Kidney epithelial cell (primary cell): ENCODE measurements around the gene SMYD2. TPM values are rescaled to one million over a fixed set of nuclear protein-coding genes. Genes with fewer than 3 reads are reported as not detected.

Experiments
- DNase-seq: peaks from one replicate; pipeline ENCODE4 v3.0.0-alpha.2; 2010; ENCODE audit warnings: low read depth
- H3K27me3 ChIP-seq: 2 replicates; pipeline ENCODE4 v1.6.0; 2011; ENCODE audit warnings: low read length; ENCODE audit not compliant: control insufficient read depth, insufficient read depth
- H3K36me3 ChIP-seq: 2 replicates; pipeline ENCODE4 v1.5.1; 2011; ENCODE audit warnings: low read length; ENCODE audit not compliant: control insufficient read depth, insufficient read depth
- H3K4me3 ChIP-seq: 2 replicates; pipeline ENCODE4 v1.5.1; 2011; ENCODE audit warnings: low read depth, mild to moderate bottlenecking, control low read depth, low read length
- total RNA-seq: library from RNA; depleted of rRNA; stranded (reverse); fragments of >200 nt; gene quantifications from 2 replicates; pipeline ENCODE4 v1.2.3, GENCODE V29; 2015
- TF ChIP-seq, protein P1 (sequence below): IDR thresholded peaks from 2 replicates; pipeline ENCODE4 v1.5.1; 2011; ENCODE audit warnings: mild to moderate bottlenecking, moderate library complexity, low read length, control low read depth, inconsistent platforms; ENCODE audit not compliant: insufficient read depth, poor library complexity, severe bottlenecking

Gene SMYD2
- total RNA-seq, 1 donor from 2014 or later, result 54.7 TPM

DNA sequence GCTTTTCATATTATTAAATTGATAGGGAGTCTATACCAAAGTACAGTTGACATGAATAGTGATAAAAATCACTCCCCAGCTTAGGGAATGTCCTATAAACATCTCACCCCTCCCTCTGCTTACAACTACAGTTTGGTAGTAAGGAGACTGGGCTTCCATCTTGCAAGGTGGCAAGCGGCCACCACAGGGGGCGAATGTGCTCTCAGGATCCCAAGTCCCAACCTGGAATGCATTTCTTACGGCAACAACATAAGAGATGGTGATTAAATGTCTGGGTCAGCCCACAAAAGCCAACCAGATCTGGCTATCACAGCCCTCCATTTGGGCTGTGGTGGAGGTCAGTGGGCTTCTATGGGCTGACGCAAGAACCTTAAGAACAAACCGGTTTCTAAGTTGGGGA is 68.0 kb downstream of the SMYD2 start:
- DNase-seq, result no peak
- TF ChIP-seq, protein P1, sequence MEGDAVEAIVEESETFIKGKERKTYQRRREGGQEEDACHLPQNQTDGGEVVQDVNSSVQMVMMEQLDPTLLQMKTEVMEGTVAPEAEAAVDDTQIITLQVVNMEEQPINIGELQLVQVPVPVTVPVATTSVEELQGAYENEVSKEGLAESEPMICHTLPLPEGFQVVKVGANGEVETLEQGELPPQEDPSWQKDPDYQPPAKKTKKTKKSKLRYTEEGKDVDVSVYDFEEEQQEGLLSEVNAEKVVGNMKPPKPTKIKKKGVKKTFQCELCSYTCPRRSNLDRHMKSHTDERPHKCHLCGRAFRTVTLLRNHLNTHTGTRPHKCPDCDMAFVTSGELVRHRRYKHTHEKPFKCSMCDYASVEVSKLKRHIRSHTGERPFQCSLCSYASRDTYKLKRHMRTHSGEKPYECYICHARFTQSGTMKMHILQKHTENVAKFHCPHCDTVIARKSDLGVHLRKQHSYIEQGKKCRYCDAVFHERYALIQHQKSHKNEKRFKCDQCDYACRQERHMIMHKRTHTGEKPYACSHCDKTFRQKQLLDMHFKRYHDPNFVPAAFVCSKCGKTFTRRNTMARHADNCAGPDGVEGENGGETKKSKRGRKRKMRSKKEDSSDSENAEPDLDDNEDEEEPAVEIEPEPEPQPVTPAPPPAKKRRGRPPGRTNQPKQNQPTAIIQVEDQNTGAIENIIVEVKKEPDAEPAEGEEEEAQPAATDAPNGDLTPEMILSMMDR, result no peak
- Histone ChIP-seq H3K4me3 (no peak overlapping the region), H3K36me3 (peaks cover 3% of the 10 kb centered on the region), H3K27me3 (no peaks in the 10 kb centered on the region)

DNA sequence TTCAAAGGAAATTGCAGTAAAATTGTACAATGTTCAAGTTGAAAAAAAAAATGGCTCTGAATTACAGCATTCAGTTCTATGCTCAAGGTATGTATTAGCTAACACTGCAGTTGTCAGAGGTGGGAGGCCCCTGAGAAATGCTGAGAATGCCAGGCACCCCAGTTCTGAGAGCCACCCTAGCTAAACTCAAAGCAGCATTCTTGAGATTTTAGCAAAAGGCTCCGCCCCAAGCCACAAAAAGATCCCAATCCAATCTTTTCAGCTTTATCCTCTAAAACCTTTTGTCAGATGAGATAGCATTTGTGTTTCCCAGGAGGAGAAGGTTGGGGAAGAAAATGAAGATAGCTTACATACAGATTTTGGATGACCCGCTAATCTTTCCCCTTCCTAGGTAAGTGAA is 68.8 kb downstream of the SMYD2 start:
- H3K4me3 ChIP-seq, result no peak overlapping the region
- no peak for DNase-seq
- TF ChIP-seq, protein P1, result no peak
- H3K36me3 ChIP-seq, result peaks cover 5% of the 10 kb centered on the region
- H3K27me3 ChIP-seq, result no peaks in the 10 kb centered on the region

DNA sequence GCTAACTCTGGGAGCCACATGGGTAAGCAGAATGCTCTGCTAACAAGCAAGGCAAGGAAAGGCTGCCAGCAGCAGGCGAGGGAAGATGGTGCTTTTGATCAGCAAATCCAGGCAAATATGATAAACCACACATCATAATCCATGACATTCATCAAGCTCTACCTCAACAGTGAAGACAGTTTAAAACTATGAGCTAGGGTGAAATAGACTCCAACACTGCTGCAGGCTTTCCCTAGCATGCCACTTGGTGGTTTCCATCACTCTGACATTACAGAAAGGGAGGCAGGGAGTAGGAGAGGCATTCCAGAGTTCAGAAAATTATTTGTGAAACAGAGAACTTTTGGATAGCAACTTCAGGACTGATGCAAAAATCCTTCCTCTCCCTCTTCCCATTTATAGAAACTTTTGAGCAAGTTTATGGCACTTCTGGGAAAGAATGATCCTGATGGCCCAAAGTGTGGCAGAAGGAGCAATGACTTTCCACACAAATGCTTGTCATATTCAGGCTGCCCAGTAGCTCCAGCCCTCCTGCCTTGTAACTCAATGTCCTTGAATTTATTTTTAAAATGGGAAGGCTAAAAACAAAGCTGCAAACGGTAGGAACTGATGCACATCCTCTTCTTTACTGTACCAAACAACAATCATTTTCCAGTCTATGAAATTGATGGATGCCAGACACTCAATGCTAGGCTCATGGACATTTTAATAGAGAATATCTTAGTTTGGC is 70.8 kb downstream of the SMYD2 start:
- Histone ChIP-seq H3K36me3 (peaks cover 7% of the 10 kb centered on the region), H3K27me3 (no peaks in the 10 kb centered on the region), H3K4me3 (no peak overlapping the region)
- no peak for DNase-seq
- TF ChIP-seq, protein P1, result no peak

DNA sequence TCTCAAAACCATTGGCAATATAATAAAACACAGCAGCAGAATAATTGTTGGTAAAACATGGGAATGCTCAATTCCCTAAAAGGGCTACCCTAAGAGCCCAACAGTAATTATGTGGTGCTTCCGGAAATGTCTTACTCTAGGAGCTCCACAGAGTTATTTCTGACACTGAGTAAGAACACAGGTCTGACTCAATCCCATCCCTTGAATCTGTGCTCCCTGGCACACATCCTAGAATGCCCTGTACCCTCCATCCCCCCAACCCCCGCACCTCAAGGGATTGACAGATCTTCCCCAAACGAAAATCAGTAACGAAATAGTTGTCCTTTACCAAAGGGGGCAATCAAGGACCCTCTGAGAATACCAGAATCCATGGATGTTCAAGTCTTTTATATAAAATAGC is 71.9 kb downstream of the SMYD2 start:
- no peak for DNase-seq
- H3K27me3 ChIP-seq, result no peaks in the 10 kb centered on the region
- TF ChIP-seq, protein P1, result no peak
- peaks cover 7% of the 10 kb centered on the region for H3K36me3 ChIP-seq
- no peak overlapping the region for H3K4me3 ChIP-seq

DNA sequence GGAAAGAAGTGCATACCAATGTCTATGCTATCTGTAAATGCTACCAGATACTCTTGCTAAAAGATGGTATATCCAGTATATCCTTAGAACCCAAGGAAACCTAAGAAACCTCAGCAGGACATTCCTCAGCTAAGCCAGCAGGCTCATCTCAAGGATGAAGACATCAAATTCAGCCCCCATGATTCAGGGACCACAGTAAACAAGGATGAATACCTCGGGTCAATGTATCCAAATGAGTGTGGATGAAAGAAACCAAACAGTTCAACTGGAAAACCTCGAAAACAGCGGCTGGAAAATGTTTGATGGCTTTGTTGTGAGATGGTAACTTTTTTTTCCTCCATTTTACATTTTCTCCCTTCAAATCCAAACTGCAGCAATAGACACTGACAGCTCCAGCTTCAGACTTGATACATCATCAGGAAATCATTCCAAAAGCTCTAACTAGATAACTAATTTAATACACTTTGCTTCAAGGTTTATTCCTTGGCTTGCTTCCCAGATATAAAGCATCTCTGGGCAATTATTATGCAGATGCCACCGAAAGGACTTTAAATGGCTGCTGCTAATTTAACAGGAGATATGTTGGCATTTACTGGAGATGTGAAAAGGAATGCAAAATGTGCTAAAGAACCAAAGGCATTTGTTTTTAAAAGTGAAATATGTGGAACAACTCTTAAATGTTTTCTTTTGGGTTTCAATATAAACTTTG is 73.6 kb downstream of the SMYD2 start:
- Histone ChIP-seq H3K36me3 (peaks cover 4% of the 10 kb centered on the region), H3K4me3 (no peak overlapping the region), H3K27me3 (no peaks in the 10 kb centered on the region)
- no peak for DNase-seq
- TF ChIP-seq, protein P1, result no peak
